HG02763 (cell line): Measurements from ENCODE around the gene DLD.
"Not testable (repeated sequence)": the region's sequence is repeated elsewhere in the genome, so short reads cannot be mapped to it uniquely, and the experiment has no call there.

Source experiments
- ATAC-seq: cut with Tn5 transposase; IDR thresholded peaks from one replicate; pipeline ENCODE4 v1.9.1; 2021; ENCODE audit warnings: mild to moderate bottlenecking, moderate library complexity; ENCODE audit not compliant: unreplicated experiment

The DLD gene

DNA sequence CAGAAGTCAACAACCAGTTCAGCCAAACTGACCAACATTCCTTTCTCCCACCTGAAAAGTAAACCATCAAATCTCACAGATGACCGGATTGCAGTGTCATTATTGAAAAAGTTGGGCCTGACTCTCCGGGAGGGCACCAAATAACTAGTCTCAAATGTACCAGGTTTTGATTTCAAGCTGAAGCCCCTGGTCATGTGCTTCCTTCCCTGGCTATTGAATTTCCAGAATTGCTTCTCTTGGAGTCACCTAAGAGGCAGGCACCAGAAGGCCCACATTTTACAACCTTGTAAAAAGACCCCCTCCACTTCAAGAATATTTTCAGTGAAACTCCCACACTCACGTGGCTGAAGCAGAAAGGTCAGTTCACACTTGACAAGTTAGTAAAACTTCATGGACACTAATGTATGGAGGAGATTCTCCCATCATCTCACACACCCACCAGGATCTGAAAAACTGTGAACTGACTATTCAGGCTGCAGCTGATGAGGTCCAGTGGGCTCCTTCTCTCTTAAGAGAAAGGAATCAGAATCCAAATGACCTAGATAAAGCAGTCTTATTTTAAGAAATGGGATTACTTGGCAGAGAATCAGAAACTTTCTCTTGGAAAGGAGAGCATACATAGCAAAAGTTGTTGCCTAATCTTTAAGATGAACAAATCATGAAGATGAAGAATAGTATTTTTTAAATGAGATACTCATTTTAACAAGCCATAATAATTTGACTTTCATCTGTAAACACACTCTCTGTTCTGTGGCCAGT lies 53.6 kb downstream of the DLD start:
- no peak for ATAC-seq

GRCh38 chr7:107945332-107945731 lies 54.3 kb downstream of the DLD start:
- no peak for ATAC-seq

DNA sequence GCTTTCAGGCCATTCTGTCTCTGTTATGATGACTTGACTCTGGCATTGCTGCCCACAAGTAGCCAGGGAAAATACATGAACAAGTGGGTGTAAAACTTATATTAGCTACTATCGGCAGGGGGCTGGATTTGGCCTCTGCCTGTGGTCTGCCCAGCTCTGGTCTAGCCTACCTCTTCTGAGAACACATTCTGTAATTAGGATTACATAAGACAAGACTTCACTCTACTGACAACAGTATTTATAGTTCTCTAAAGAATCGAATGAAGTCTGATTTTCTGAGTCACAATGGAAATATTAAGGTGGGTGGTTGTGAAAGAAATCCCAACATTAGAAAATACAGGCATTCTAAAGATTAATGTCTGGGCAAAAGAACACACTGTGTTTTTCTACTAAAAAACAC lies 55.5 kb downstream of the DLD start:
- ATAC-seq = no peak

DNA sequence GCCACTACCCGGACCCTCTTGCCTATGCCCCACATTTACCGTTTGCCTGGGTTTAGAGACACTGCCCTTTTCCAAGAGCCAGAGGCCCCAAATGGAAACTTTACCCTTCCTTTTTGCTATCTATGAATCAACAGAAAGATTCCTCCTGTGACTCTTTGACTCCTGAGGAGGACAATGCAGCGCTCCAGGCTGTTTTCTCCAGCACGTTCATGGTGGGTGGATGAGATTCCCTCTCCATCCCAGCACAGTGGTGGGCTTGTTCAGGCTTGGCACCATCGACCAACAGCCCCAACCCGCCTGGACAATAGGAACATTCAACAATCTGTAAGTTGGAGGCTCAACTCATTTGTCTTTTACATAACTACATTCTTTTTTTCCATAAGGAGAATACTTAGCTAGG lies 55.9 kb downstream of the DLD start:
- no peak for ATAC-seq

DNA sequence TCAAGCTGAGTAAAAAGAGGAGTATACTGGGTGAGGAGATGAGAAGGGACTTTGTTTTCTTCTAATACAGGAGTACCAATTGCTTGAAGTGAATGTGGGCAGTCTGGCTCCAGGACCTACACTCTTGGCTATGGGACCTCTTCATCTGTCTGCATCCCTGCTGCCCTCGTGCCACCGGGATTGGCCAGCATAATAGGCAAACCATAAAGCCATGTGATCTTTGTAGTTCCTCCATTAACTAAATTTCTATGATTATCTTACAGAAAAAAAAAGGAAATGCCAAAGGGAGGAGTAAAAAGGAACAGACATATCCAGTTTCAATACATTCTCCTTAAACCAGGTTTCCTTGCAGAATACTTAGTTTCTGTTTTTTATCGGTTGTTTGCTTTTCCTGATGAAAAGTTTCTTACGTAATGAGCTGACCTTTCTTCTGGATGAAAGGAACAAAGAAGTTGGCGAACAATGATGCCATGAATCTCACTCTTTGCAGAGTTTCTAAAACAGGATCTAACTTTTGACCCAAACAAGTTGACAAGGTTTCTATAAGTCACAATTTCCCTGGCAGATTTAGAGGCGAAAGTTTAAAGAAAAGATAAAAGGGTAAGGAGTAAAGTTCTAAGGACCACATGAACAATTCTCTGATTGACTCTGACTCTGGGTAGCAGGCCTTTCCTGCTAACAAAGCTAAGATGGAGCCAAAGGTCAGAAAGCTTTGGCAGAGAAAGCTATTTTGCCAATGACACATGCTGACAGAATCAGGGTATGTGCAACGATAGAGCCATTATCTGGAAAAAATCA lies 57.9 kb downstream of the DLD start:
- no peak for ATAC-seq

DNA sequence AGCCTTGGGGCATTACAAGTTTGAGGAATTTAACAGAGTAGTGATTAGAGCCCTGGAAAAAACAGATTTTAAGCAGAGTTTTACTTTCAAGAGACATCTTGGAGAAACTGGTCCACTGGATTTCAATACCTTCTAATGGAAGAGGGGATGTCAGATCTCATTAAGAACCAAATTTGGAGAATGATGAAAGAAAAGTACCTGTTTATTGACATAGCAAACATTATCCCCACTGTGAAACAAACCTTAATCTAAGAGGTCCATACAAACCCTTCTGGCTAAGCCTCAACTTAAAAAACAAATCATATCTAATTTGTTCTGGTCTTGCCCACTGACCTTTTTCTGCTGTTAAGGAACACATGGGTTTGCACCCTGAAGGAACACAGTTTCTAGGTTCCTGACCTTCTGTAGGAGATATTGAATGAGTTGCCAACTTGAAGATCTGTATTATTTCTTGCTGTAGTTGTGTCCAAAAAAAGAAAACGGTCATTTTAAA lies 58.5 kb downstream of the DLD start:
- no peak for ATAC-seq

DNA sequence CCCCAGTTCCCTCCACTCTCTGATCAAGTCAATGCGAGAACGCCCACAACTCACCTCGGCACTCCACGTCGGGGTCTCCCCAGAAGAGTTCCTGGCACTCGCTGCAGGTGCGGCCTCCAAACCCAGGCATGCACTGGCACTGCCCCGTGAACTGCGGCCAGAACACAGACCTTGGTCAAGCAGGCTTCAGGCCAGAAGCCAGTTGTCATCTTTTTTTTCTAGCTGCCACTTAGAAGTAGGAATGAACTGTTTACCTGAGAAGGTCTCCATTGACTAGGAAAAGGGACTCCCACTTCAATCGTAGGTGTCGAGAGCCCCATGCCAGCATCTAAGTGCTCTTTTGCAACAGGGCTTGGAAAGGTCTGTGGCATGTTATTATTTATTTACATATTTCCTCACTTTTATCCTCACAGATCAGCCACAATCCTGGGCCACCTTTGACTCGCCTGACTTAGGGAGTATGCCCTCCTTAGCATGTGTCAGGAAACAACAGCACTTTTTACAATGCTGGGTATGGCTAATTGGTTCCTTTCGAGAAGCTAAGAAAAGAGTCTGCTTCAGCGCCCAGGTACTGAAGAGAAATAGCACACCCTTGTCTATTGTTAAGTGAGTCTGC lies 60.3 kb downstream of the DLD start:
- no peak for ATAC-seq

GRCh38 chr7:107951896-107952295 lies 60.9 kb downstream of the DLD start:
- no peak for ATAC-seq

GRCh38 chr7:107953265-107953923 lies 62.4 kb downstream of the DLD start:
- no peak for ATAC-seq

GRCh38 chr7:107953924-107954303 lies 62.9 kb downstream of the DLD start:
- no peak for ATAC-seq

- no peak for ATAC-seq
Observed at GRCh38 chr7:107955394-107955793, 64.4 kb downstream of the DLD start.

- ATAC-seq = not testable (repeated sequence)
Observed at GRCh38 chr7:107956950-107957349, 66.0 kb downstream of the DLD start.

GRCh38 chr7:107957436-107957835 lies 66.5 kb downstream of the DLD start:
- no peak for ATAC-seq

GRCh38 chr7:107958764-107959526 lies 68.0 kb downstream of the DLD start:
- no peak for ATAC-seq

DNA sequence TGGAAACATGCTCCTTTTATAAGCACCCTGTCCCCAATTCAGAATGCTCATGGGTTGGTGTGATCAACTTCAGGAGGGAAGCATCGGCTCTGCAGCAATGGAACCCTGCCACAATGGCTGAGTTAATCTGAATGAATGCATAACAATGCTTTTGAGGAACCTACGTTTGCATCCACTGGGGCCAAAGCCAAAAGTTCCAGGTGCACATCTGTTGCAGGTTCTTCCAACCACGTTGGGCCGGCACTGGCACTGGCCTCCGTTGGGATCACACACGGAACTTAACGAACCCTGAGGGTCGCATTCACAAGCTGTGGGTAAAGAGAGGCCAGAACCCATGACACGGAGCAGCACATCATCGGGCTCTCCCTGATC lies 68.5 kb downstream of the DLD start:
- no peak for ATAC-seq

GRCh38 chr7:107960272-107960671 lies 69.3 kb downstream of the DLD start:
- ATAC-seq = no peak

DNA sequence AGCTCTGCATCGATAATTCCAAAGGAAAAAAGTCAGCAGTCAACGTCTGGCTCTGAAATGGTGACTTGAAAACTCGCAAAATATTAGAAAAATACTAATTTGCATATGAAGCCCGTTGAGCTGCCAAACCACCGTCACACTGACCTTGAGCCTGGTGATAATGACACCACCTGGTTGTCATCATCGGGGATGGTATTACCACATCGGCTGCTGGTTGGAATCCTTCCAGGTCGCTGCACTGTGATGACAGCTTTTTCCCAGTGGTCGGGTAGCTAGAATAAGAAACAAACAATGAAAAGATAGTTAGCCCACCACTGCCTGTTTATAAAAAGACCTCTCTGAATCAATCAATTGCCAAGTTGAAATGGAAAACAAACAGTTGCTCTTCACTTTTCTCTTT lies 70.4 kb downstream of the DLD start:
- no peak for ATAC-seq

DNA sequence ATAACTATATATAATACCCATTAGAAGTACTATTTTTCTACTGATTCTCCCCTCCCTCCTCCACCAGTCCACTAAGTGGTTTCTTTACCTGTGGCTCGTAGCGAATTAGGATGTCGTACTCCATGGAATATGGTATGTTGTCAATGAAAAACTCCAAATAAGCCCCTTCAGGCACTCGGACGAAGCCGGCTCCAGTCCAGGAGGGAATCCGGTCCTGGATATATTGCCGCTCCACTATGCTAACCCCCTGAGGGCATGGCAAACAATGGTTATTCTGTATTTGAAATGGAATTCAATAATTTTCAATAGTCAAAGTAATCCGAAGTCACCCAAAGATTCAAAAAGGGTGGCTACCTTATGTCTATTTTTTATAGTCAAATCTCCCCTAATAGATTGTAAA lies 71.8 kb downstream of the DLD start:
- no peak for ATAC-seq

DNA sequence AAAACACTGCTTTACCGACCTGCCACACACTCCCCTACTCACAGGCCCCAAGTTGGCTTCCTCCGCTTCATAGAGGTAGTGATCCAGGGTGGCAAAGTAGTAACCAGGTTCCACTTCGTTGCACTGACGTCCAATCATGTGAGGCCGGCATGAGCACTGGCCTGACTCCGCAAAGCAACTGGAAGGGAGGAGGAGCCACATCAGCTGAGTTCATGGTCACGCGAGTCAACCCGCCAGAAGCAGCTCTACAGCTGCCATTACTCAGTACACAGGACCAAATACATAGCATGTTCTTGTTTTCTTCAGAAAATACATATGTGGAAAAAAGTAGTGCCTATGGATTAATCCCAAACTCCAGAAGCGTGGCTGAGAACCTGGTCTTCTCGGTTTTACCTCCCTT lies 73.5 kb downstream of the DLD start:
- ATAC-seq = no peak

DNA sequence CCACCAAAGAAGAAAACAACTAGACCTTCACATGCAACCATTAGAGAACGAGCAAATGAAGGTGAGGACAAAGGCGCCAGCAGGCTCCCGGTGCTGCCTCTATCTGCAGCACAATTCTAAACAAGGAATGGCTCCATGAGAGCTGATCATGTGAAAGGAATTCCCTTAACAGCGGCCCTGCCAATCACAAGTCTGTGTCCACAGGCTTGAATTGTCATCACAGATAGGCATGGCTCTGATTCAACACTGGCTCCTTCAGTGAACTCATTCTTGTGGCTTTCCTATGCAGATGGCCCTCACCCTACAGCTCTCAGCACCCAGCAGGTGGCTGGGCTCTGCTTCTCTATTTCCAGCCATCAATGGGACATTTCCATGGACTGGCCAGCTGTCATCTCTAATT lies 75.7 kb downstream of the DLD start:
- ATAC-seq = no peak

DNA sequence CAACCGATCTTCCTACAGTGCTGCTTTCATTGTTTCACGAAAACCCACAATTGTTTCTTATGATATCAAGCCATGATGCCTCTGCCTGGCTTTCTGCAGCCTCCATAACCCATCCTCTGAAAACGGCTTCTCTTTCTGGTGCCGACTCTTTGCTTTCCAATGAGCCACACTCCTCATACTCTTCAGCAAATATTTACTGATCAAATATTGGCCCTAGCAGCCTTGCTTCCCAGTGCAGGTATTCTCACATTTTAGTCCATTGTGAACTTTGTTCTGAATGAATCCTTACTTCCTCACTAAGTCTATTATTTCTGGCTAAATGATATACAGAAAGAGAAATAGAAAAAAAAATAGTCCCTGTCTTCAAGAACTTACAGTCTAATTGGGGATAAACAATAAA lies 76.4 kb downstream of the DLD start:
- ATAC-seq = no peak
